HG02870 (cell line): Measurements from ENCODE around the gene GPR143.

Source experiments
- ATAC-seq: cut with Tn5 transposase; IDR thresholded peaks from one replicate; pipeline ENCODE4 v1.9.1; 2021; ENCODE audit warnings: mild to moderate bottlenecking, moderate library complexity; ENCODE audit not compliant: unreplicated experiment

Gene GPR143

DNA sequence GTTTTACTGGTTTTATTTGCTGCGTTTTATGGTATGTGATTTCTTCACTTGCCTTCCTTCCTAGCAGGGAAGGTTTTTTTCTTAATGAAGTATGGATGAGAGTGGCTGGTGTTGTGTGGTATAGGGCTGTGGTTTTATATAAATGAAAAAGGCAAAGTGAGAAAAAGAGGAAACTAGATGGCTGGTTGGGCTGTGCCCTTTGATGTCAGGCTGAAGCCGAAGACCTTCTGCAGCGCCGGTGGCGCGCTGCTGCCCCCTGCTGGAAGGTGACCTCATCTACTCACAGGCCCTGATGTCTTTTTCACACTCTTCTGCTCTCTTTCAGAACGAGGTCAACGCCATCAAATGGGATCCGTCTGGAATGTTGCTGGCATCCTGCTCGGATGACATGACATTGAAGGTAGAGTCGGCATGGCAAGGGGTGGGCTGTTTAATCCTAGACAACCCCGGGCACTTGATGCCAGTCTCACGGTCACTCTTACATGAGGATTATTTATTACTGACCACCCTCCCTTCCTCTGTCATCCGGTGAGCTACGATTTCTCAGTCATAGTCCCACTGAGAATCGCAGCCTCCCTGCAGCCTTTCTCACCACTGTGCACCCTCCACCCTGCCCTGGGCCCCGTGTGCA lies 56.6 kb downstream of the GPR143 start:
- peak; percentile 74 for ATAC-seq

DNA sequence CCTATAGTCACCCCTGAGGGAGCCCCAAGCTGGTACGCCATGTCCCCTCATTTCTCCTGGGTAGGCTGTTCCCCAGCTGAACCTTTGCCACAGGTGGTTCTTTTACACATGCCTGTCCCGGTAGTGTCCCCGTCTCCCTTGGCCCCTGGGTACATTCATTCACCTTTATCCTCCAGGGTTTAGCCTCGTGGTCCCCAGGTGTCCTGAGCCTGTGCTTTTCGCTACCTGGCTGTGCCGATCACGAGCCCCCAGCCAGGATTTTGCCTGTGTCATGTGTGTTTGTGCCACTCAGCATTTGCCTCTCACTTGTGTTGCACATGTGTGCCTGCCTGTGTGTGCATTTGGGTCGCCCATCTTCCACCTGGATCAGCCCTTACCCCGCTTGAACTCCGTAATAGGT lies 57.6 kb downstream of the GPR143 start:
- ATAC-seq, result no peak

GRCh38 chrX:9707306-9708033 lies 58.2 kb downstream of the GPR143 start:
- no peak for ATAC-seq

- ATAC-seq, result no peak
Observed at GRCh38 chrX:9706421-9706820, 59.2 kb downstream of the GPR143 start.

DNA sequence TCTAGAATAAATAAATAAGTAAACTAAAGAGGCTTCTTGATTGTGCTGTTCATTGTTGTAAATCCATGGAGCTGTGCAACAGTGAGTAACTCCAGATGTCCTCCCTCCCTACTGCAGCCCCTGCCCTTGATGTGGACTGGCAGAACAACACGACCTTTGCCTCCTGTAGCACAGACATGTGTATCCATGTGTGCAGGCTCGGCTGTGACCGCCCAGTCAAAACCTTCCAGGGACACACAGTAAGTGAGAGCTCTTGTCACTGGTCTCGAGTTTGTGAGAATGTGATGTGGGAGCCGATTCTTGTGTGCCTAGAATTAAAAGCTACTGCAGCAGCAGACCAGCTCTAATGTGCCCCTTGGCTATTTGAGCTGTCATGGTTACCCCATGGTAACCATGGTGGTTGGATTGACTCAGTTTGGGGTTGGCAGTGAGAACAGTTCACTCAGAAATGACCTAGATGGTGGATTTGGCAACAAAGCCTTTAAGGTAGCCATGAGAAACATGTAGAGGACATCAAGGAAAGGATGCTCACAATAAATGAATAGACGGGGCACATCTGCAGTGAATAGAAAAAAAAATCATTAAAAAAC lies 60.7 kb downstream of the GPR143 start:
- ATAC-seq, result no peak

DNA sequence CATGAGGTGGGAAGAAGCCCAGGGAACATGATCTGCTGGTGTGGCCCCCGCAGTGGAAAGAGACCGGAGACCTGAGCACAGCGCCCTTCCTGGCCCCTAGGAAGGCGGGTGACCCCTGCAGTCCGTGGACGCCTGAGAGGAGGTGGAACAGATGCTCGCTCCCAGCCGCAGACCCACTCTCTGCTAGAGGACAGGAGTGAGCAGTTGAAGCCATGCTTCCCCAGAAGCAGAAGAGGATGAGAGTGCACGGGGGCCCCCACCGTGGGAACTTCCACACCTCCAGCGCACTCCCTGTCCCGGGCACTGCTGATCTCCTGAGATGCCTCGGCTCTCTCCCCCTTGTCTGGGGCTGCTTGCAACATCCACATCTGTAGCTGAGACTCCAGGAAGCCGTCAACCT lies 62.2 kb downstream of the GPR143 start:
- no peak for ATAC-seq

DNA sequence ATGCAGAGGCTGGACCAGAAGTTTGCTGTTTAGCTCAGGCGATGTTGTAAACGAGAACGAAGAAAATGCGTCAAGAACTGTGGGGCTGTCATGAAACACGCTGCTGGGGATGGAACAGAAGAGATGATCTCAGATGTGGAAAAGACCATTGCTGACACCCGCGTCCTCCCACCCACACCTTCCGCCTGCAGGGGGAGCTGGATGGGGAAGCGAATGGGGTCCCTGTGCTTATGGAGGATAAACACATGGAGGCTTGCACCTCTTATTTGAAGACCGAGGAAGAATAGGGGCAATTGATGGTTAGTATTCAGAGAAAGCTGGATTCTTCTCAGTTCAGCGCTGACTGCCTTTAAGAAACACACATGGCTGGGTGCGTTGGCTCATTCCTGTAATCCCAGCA lies 63.9 kb downstream of the GPR143 start:
- no peak for ATAC-seq

GRCh38 chrX:9700555-9700954 lies 65.1 kb downstream of the GPR143 start:
- no peak for ATAC-seq

DNA sequence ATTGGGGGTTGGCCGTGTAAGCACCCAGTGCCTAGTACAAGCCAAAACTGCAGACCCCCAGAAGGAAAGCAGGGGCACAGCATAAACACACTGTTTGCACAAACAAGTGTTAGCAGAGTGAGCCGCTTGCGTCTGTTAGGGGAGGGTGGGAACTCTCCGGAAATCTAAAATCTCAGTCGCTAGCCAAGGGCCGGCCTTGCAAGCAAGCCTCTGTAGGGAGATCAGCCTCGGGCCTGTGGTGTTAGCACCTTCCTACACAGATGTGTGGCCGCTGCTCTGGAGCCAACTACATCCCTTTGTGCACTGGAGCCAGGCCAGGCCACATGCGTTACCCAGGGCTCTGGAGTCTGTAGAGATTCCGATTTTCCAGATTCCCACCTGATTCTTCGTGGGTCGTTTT lies 67.1 kb downstream of the GPR143 start:
- ATAC-seq, result no peak

DNA sequence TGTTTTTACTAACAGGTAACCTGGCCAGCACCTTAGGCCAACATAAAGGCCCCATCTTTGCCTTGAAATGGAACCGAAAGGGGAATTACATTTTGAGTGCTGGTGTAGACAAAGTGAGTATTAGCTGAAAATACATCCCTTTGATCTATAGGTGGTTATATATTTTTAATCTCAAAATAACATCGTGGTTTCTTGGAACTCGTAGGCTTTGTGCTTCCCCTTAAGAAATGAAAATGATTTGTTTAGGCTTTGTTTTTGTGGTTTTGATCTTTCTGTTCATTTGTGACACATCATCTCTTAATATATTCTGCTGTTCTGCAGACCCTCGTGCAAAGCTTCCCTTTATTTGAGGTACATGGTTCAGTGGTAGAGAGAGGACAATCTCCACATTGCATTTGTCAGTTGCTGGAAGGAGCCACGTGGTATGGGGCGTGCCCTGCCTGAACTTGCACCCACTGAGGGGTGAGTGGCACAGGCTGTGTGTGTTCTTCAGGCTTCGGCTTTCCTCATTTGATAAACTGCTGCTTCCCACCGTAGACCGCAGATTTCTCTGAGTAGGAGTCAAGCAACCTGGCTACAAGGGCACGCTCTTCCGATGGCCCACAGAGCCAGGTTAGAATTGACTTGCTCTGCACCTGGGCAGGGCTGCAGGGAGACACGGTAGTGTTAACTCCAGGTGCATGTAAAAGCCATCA lies 72.2 kb downstream of the GPR143 start:
- no peak for ATAC-seq

GRCh38 chrX:9690046-9690445 lies 75.6 kb downstream of the GPR143 start:
- ATAC-seq, result no peak

DNA sequence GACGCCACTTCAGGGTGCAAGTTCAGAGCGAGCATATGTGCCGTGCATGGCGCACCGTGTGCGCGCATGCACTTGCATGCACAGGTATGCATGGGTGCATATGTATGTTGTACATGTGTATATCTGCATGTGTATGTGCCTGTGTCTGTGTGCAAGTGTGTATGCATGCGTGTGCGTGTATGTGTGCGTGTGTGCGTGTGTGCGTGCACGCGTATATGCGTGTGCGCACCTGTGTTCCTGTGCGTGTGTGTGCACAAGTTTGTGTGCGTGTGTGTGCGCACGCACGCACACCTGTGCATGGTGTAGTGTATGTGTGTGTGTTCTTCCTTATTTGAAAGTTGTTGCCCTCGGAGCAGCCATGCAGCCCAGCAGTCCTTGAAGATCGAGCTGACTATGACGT lies 76.8 kb downstream of the GPR143 start:
- no peak for ATAC-seq

- no peak for ATAC-seq
Observed at GRCh38 chrX:9687899-9688298, 77.7 kb downstream of the GPR143 start.

DNA sequence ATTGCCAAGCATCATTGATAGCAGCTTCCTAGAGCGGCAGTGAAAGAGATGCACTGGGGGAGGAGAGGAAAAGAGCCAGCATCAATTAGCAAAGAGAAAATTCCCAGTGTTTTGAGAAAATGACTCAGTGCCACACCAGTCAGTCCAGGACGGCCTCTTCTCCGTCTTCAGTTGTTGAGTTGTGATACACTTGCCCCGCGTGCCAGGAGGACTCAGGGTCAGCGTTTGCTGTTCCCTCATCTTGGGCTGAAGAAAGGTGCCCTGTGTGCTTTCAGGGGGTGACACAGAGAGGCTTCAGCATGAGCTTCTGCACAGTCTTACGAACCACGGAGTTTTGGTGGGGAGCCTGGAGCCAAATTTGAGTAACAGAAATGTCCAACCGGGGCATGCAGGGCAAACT lies 82.3 kb downstream of the GPR143 start:
- ATAC-seq, result no peak

GRCh38 chrX:9682861-9683260 lies 82.8 kb downstream of the GPR143 start:
- no peak for ATAC-seq

DNA sequence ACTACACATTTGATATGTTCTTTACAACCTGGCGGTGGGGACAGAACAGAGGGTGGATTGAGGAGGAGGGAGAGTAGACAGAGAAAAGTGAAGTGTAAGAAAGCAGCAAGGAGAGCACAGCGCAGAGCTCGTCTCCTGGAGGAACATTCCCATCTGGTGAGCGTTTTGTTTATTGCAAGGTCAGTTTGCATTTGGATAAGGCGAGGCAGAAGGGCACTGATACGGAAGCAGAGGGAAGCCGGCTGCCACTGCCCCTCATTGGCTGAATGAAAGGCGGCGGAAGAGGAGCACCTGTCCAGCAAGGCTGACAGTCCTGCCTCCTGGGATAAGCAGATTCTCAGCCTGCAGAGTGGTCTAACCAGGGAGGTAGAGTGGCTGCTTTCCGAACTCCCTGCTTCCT lies 83.2 kb downstream of the GPR143 start:
- no peak for ATAC-seq

GRCh38 chrX:9681422-9681821 lies 84.2 kb downstream of the GPR143 start:
- ATAC-seq, result no peak

GRCh38 chrX:9681011-9681410 lies 84.6 kb downstream of the GPR143 start:
- no peak for ATAC-seq

GRCh38 chrX:9678215-9678965 lies 87.3 kb downstream of the GPR143 start:
- ATAC-seq, result no peak

DNA sequence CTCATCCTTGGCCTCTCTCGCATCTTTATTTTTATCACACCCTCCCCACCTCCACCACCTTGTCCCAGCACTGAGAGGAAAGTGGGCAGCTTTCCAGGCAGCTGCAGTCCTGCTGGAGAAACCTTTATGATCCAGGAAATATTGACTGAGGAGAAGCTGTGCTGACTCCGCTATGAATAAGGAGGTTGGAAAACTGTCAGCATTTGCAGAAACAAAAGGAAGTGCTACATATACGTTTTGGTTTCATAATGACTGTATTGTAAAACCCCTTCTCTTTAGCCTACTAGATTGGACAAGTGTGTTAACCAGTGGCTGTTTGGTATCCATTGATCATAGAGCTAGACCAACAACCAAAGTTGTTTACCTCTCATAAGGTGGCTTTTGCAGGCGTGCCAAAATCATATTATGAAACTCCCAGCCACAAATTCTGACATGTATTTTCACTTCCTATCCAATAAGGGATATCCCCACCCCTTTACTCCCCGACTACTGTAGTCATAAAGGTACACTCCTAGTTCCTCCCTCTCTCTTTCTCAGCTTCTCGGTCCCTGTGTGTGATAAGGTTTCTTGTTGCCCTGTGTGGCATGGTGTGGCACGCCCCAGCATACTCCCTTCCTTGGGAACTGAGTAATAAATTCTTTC lies 88.4 kb downstream of the GPR143 start:
- ATAC-seq, result peak; percentile 98

DNA sequence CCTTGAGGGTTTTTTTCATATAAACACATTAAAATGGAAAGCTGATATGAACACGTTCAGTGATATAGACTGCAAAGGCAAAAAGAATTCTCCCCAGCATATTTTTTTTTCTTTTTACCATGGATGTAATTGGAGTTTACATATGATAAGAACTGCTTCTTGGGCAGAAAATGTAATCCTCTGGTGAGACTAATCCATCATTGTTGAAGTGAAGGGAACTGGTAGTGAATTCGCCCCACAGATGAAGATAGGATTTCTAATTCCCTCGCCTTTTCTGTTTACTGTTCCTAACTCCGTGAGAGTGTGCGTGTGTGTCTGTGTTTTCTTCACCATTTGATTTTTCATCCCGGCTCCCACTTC lies 88.9 kb downstream of the GPR143 start:
- no peak for ATAC-seq
